Fibroblast of skin of left biceps (primary cell): ENCODE measurements around the gene NFKB2.
A peak's percentile ranks its signal among the peaks of the same experiment; 100 is the strongest.

Experiments used
- DNase-seq, 2 experiments: peaks; one replicate each; pipeline ENCODE4 v3.0.0-alpha.2; 2013; ENCODE audit warnings: low read depth in 2 of 2

Gene NFKB2

DNA sequence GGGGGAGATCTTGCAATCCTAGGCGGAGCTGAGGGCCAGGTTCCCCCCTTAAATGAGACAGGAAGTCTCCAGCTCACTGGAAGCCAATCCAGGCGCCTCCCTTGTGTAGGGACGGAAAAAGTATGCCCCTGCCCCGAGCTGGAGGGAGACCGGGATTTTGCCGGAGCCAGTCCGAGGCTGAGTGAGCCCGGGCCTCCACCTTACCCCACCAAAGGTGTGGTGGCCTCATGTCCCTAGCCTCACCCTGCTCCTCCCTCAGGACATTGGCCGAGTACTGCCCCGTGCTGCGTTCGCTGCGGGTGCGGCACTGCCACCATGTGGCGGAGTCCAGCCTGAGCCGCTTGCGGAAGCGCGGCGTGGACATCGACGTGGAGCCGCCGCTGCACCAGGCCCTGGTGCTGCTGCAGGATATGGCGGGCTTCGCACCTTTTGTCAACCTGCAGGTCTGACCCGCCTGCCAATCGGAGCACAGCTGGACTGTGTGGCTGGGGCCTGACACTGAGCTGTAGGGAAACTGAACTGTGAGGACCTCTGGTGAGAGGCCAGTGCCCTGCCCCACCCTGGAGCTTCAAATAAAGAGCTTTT is 27.1 kb downstream of the NFKB2 start:
- no peak for DNase-seq

- DNase-seq: no peak
Observed at GRCh38 chr10:102423372-102423968, 28.0 kb downstream of the NFKB2 start.

DNA sequence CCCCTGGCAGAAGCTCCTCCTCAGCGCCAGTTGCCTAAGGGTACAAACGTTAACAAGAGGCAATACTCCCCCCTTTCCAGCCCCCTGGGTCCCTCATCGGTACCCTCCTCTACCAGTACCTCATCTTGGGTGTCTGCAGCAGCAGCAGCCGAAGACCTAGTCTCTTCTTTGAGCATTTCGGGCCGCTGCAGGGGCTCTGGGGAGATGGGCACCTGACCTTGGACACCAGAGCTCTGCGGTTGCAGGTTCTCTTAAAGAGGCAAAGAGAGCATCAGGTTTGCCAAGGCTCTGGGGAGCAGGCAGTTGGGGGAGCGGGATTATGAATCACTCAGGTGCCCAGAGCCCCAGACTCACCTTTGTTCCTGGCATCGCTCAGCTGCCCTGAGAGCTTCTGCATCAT is 28.6 kb downstream of the NFKB2 start:
- DNase-seq: no peak

DNA sequence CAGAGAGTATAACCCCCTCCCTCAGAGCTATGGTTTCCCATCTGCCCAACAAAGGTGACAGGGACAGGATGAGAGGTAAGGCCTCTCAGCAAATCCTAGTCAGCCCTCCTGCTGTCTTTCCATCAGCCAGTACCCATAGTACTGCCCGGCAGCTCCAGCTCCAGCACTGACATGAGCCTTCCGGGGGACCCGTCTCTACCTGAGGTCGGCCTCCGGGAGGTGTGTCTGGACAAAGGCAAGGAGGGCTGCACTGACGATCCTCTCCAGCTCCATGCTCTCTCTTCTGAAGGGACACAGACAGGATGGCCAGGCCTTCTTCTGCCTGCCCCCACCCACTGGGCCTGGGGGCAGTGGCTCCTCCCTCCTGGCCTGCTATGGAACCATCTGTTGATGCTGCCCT is 29.4 kb downstream of the NFKB2 start:
- no peak for DNase-seq

DNA sequence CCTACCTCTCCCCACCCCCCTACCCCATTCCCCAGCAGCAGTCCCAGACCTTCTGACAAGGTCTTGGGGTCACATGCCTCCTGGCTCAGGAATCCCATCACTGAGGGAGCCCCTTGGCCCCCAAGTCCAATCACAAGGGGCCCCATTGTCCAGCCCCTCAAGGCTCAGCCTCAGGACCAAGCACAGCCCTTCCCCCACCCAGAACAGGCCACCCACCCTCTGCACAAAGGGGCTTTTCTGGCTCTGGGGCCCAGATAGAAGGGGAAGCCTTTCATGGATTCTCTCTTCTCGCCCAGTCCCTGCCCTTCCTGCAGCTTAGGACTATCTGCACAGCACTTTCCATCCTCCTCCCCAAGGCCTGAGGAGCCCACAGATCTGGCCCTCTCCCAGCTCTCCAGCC is 29.9 kb downstream of the NFKB2 start:
- DNase-seq: no peak

DNA sequence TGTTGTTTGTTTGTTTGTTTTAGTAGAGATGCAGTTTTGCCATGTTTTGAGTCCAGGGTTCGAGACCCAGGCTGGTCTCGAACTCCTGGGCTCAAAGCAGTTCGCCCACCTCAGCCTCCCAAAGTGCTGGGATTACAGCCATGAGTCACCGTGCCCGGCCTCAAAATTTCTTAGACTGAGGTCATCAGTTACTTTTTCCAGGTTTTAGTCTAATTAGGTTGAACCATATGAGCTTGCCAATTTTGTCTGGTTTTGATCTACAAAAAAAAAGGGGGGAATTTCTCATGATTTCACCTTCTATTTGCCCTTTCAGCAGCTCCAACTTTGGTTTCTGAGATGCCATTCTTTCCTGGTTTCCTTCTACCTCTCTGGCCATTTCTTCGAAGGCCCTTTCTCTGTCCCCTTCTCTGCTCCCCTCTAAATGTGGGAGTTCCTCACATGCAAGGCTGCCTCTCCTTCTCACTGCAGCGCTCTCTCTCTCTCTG is 31.3 kb downstream of the NFKB2 start:
- no peak for DNase-seq

DNA sequence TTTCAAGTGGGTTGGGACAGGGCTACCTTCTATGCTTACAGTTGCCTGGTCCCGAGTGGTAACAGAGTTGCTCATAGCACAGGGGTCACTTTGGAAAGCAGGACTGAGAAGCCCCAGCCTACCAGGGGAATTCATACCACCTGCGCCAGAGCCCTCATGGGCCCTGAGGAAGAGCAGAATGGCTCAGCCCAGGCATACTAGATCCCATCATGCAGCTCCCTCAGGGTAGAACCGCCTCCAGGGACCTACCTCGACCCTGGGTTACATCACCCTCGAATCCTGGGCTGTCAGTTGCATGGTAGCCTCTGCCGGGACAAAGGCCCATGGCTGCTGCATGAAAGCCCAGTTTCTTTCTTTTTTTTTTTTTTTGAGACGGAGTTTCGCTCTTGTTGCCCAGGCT is 34.0 kb downstream of the NFKB2 start:
- no peak for DNase-seq

DNA sequence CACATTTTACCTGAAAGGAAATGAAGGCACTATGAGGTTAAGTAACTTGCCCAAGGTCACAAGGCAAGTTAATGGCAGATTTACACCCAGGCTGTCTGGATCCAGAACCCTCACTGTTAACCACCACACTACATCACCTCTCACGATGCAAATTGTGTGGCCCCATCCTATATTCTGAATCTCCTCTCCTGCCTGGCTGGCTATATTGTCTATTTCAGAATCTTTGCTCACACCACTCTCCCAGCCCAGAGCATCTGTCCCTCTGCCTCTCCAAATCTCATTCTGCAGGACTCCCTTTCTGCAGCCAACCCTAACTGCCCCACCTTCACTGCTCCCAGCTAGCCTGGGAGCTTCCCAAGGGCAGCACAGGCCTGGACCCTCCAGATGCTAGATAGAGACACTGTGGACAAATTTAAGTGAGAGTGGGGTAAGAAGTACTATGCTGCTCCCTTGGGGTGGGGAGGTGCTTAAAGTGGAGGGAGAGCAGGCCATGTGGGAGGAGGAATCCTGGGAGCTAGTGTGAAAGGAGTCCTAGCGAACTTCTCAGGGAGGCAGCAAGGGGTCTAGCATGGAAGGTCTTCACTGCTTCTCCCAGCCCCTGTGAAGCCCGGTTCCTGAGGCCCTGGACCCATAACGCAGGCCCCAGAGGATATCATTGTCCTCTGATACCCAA is 36.1 kb downstream of the NFKB2 start:
- DNase-seq: no peak

GRCh38 chr10:102432162-102432950 is 36.9 kb downstream of the NFKB2 start, which contains the start of gene CUEDC2:
Gene CUEDC2 (minus strand): TSS chr10:102432574. CDS start chr10:102425188, 7,386 bp downstream.
- DNase-seq: peak; percentile 95

DNA sequence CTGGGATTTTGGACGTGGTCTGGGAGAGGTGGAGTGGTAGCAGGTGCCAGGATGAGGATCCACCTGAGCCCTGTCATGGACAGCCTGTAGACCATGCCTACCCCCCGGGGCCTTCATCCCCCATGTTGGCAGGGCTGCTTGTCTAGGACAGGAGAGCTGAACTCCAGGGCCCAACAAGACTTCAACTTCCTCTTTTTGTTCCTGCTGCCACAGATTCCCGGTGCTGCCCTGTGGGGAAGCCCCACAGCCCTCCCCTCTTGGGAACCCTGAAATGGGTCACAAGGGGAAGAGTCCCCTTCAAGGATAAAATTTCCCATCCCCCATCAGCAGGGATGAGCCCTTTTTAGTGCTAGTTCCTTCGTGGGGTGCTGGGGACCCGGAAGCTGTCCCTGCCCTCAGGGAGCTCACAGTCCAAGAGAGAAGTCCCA is 38.1 kb downstream of the NFKB2 start:
- no peak for DNase-seq

- no peak for DNase-seq
Observed at GRCh38 chr10:102434394-102435132, 39.1 kb downstream of the NFKB2 start.

DNA sequence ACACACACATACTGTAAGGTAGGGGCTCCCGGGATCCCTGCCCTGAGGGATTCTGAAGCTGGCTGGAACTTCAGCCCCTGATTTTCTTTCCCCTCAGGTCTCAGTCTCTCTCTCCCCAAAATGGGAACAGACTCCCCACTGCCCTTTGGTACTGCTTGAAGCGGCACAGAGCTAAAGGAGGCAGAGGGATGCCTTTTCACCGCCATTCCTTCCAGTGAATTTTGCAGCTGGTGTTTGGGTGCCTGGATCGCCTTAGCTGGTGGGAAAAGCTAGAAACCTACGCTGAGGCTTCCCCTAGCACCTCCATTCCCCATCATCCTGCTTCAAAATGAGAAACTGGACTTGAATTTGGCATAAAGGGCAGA is 39.6 kb downstream of the NFKB2 start:
- no peak for DNase-seq

- DNase-seq: no peak
Observed at GRCh38 chr10:102435529-102436233, 40.2 kb downstream of the NFKB2 start.

DNA sequence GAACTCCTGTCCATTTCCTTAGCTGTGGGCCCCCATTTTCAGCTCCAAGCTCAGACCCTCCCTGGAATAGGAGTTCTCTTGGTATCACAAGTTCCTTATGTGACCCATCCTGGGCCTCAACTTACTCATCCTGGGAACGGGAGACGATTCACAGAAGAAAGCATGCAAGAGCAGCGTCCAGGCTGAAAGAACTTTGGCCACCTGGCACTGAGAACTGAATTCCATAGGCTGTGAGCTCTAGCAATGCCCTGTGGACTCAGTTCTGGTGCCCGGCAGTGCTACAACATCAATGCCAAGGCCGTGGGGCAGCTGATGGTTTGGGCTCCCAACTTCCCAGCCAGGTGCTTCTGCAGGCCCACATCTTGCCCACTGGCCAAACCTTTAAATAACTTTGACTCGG is 40.8 kb downstream of the NFKB2 start:
- DNase-seq: no peak

- no peak for DNase-seq
Observed at GRCh38 chr10:102437515-102437914, 42.0 kb downstream of the NFKB2 start.

GRCh38 chr10:102438374-102438773 is 42.9 kb downstream of the NFKB2 start:
- DNase-seq: no peak

DNA sequence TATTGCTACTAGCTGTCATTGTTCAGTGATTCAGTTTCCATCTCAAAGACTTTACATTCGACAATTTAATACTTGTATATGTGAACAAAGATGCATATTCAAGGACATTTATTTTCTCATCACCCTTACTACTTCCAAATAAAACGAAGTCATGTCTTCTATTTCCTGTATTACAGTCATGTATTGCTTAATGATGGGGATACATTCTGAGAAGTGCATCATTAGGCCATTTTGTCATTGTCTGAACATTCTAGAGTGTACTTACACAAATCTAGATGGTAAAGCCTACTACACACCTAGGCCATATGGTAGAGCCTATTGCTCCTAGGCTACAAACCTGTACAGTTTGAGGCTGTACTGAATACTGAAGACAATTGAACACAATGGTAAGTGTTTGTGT is 49.3 kb downstream of the NFKB2 start:
- no peak for DNase-seq

GRCh38 chr10:102449321-102450123 is 54.0 kb downstream of the NFKB2 start:
- no peak for DNase-seq

- no peak for DNase-seq
Observed at GRCh38 chr10:102450124-102450373, 54.5 kb downstream of the NFKB2 start.

DNA sequence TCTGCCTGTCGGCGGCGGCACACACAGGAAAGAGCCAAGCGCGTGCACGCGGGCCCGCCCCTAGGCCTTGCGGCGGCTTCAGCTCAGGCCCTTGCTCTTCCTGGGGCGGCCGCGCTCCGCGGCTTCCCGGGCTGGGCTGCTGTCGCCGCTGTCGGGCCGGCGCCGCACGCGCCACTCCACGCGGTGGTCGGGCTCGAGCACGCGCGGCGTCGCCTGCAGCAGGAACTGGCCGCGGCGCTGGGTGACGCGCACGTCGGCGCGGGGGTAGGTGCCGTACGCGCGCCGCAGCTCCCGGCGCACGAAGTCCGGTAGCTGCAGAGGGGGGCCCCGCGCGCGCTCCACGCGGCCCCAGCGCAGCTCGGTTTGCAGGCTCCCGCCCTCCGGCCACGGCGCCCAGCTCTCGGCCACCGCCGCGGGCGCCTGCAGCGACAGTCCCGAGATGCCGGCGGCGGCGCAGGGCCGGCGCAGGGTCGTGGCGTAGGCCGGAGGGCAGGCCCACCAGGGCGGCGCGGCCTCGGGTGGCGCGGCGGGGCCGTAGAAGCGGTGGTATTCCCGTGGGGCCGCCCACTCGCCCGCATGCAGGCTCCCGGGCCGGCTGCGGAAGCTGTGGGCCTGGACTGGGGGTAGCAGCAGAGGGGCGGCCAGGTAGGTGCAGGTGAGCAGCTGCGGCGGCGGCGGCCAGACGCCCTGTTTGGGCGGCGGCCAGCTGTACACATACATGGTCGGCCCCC is 55.0 kb downstream of the NFKB2 start:
- DNase-seq: peak in 1 of 2 experiments; percentile 33
